CD4-positive, CD25-positive, alpha-beta regulatory T cell (primary cell): Measurements from ENCODE around the gene ADGRL1. TPM values are rescaled to one million over a fixed set of nuclear protein-coding genes. Genes with fewer than 3 reads are reported as not detected.

ENCODE experiments used
- ATAC-seq, 2 donors: fragments of 150-1000 bp; cut with Tn5 transposase; one replicate each; pipeline ENCODE4 v1.10.0; 2021; ENCODE audit warnings: low read depth in 2 of 2, moderate number of reproducible peaks in 2 of 2, moderate library complexity in 1 of 2
- DNase-seq, 3 donors: peaks; one replicate each; pipeline versions ENCODE4 v3.0.0 to v3.0.0-alpha.2; 2012 to 2022; ENCODE audit warnings: mixed read lengths in 1 of 3
- H3K27ac ChIP-seq: one replicate; pipeline ENCODE4 v1.7.0; 2013; ENCODE audit warnings: mild to moderate bottlenecking, low read length; ENCODE audit not compliant: insufficient read depth, poor library complexity, severe bottlenecking
- H3K27me3 ChIP-seq: one replicate; pipeline ENCODE4 v1.7.0; 2013; ENCODE audit warnings: low read length; ENCODE audit not compliant: control insufficient read depth, insufficient read depth
- H3K36me3 ChIP-seq: one replicate; pipeline ENCODE4 v1.7.0; 2013; ENCODE audit warnings: mild to moderate bottlenecking, low read length, moderate library complexity; ENCODE audit not compliant: control insufficient read depth, insufficient read depth
- H3K4me1 ChIP-seq: 2 replicates; pipeline ENCODE4 v1.7.0; 2013; ENCODE audit warnings: mild to moderate bottlenecking, low read length; ENCODE audit not compliant: insufficient read depth, control insufficient read depth, poor library complexity, severe bottlenecking
- H3K4me3 ChIP-seq: one replicate; pipeline ENCODE4 v1.7.0; 2013; ENCODE audit warnings: low read depth, mild to moderate bottlenecking, low read length, moderate library complexity
- H3K9me3 ChIP-seq, 2 experiments: 1 replicate in 1 of 2; 2 replicates in 1 of 2; pipeline ENCODE4 v1.7.0; 2013; ENCODE audit warnings: low read length in 2 of 2, mild to moderate bottlenecking in 1 of 2, moderate library complexity in 1 of 2; ENCODE audit not compliant: control insufficient read depth in 2 of 2
- H3K27ac Mint-ChIP-seq, 3 donors: one replicate each; pipeline ENCODE4 v1.8.0; 2020 to 2022; ENCODE audit warnings: mild to moderate bottlenecking in 3 of 3, mixed read lengths in 3 of 3, moderate library complexity in 2 of 3
- H3K27me3 Mint-ChIP-seq: one replicate; pipeline ENCODE4 v1.8.0; 2022; ENCODE audit warnings: mild to moderate bottlenecking, mixed read lengths
- H3K36me3 Mint-ChIP-seq: one replicate; pipeline ENCODE4 v1.8.0; 2020; ENCODE audit warnings: mixed read lengths
- H3K4me1 Mint-ChIP-seq, 4 donors: one replicate each; pipeline ENCODE4 v1.8.0; 2020 to 2022; ENCODE audit warnings: mixed read lengths in 4 of 4, mild to moderate bottlenecking in 1 of 4
- H3K4me3 Mint-ChIP-seq, 4 donors: one replicate each; pipeline ENCODE4 v1.8.0; 2020 to 2022; ENCODE audit warnings: mild to moderate bottlenecking in 4 of 4, mixed read lengths in 4 of 4, moderate library complexity in 3 of 4
- H3K9me3 Mint-ChIP-seq, 7 donors: one replicate each; pipeline ENCODE4 v1.8.0; 2020 to 2022; ENCODE audit warnings: mixed read lengths in 7 of 7, mild to moderate bottlenecking in 3 of 7, moderate library complexity in 2 of 7
- polyA plus RNA-seq, 4 donors: library from polyadenylated mRNA; unstranded; fragments of 300-500 nt; fragmentation: Illumina TruSeq; gene quantifications; one replicate each; pipeline ENCODE4 v1.2.3, GENCODE V29; 2021
- total RNA-seq: library from RNA; stranded (reverse); gene quantifications from one replicate; pipeline ENCODE4 v1.2.3, GENCODE V29; 2022

Gene ADGRL1
- total and polyA plus RNA-seq, 5 donors from 2014 or later, result 0.21 to 8.2 (median 0.34) TPM; not detected in 1

DNA sequence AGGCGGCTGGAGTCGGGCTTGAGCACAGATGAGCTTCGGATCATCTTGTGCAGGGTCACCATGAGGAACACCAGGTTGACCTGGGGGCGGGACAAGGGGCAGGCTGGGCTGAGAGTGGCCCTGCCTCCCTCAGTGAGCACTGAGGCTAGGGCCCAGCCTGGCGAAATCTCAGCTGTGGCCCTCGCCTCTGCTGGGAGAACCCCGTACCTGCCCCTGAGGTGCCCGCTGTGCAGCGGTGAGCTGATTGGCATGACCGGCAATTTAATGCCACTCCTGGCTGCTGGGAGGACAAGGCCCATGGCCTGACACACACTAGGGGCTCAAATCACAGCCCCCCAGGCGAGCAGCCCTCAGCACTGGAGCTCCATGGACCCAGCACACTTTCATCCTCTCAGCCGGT lies 49.8 kb downstream of the ADGRL1 start:
- H3K9me3 Mint-ChIP-seq, result no peaks in the 10 kb centered on the region
- DNase-seq (no peak), ATAC-seq (no peak)
- Histone ChIP-seq H3K27ac (no peak overlapping the region), H3K27me3 (no peaks in the 10 kb centered on the region), H3K4me1 (no peaks in the 10 kb centered on the region), H3K36me3 (peaks cover 3% of the 10 kb centered on the region), H3K4me3 (no peak overlapping the region), H3K9me3 (no peaks in the 10 kb centered on the region)
- no peak overlapping the region for H3K4me3 Mint-ChIP-seq
- H3K4me1 Mint-ChIP-seq, result peaks cover 0 to 9% (median 0%) of the 10 kb centered on the region in 4 donors
- no peak overlapping the region for H3K27ac Mint-ChIP-seq
- H3K27me3 Mint-ChIP-seq, result no peaks in the 10 kb centered on the region
- peaks cover 7% of the 10 kb centered on the region for H3K36me3 Mint-ChIP-seq

DNA sequence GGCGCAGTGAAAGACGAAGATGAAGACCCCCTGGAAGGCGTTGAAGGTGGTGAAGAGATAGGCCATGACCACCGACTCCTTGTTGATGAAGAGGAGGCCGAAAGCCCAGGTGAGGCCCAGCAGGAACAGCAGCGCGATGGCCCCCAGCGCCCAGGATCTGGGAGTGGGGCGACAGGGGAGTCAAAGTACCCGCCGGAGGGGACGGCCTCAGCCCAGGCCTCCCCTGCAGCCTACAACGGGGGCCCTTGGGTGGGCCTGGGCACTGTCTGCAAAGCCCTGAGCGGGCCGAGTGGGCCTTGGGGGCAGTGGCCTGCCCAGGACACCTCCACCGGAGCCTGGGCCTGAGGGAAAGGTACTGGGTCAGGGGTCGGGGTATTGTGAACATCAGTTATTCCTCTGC lies 50.6 kb downstream of the ADGRL1 start:
- Histone ChIP-seq H3K9me3 (no peaks in the 10 kb centered on the region), H3K27ac (no peak overlapping the region), H3K4me3 (no peak overlapping the region), H3K36me3 (peaks cover 3% of the 10 kb centered on the region), H3K4me1 (peaks cover 5% of the 10 kb centered on the region), H3K27me3 (no peaks in the 10 kb centered on the region)
- H3K27me3 Mint-ChIP-seq, result no peaks in the 10 kb centered on the region
- H3K27ac Mint-ChIP-seq, result no peak overlapping the region
- no peak overlapping the region for H3K4me3 Mint-ChIP-seq
- peaks cover 7% of the 10 kb centered on the region for H3K36me3 Mint-ChIP-seq
- no peaks in the 10 kb centered on the region for H3K9me3 Mint-ChIP-seq
- DNase-seq (no peak), ATAC-seq (no peak)
- peaks cover 0 to 11% (median 0%) of the 10 kb centered on the region in 4 donors for H3K4me1 Mint-ChIP-seq

DNA sequence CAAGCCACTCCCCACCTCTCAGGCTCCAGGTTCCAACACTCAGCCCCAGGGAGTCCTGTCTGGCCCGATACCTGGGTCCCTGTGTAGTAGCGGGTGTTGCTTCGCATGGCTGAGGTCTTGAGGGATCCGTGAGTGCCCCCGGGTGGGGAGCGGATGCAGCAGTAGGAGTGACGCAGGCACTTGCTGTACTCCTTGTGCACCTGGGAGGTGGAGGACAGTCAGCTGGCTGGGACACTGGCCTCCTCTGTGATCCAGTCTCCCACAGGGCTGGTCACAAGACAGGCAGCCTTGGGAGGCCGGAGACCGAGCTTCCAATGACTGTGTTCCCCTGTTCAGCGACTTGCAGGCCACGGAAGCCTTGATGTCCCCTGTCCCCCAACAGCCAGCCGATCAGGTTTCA lies 53.3 kb downstream of the ADGRL1 start:
- Mint-ChIP-seq H3K27ac (peak overlapping the region in 1 of 3 donors; percentile 20), H3K27me3 (no peaks in the 10 kb centered on the region), H3K9me3 (no peaks in the 10 kb centered on the region), H3K4me3 (peak overlapping the region in 1 of 4 donors; percentile 75), H3K4me1 (peaks cover 0 to 37% (median 9%) of the 10 kb centered on the region in 4 donors), H3K36me3 (peaks cover 10% of the 10 kb centered on the region)
- no peak overlapping the region for H3K27ac ChIP-seq
- no peak overlapping the region for H3K4me3 ChIP-seq
- no peaks in the 10 kb centered on the region for H3K27me3 ChIP-seq
- H3K9me3 ChIP-seq, result no peaks in the 10 kb centered on the region
- DNase-seq (no peak), ATAC-seq (no peak)
- H3K36me3 ChIP-seq, result peaks cover 3% of the 10 kb centered on the region
- H3K4me1 ChIP-seq, result peaks cover 31% of the 10 kb centered on the region

DNA sequence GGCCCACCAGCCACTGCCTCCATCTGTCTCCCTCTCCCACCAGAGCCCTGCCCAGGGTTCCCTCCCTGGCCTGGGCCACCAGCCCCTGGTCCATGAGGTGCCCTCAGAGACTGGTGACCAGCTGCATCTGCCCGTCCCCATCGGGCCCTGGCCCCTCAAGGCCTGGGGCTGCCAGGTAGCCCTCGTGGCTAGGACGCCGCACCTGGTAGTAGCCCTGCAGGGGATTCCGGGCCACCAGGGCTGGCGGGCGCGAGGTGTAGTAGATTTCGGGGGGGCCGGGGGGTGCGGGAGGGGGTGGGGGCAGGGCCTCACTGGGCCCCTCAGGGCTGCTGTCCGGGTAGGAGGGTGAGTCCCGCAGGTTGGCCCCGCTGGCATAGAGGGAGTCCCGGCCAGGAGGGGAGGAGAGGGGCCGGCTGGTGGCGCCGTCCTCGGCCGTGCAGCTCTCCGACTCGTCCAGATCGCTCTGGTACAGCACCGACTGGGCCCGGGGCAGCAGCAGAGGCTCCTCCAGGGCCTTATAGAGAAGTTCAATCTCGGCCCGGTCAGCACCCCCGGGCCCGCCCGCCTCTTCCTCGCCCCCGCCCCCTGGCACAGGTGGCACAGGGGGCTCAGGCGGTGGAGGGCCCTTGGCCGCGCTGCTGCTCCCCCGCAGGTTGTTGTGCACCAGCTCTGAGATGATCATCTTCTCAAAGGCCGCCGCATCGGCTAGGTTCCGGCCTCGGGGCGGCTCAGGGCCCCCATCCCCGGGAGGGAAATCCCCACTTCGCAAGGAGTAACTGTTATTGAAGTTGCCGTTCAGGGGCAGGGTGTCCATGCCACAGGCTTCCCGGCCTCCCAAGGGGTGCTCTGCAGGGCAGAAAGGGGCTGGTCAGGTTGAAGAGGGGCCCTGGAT lies 55.0 kb downstream of the ADGRL1 start:
- H3K4me1 Mint-ChIP-seq, result peaks cover 0 to 45% (median 9%) of the 10 kb centered on the region in 4 donors
- no peak for DNase-seq
- no peaks in the 10 kb centered on the region for H3K27me3 Mint-ChIP-seq
- H3K9me3 Mint-ChIP-seq, result no peaks in the 10 kb centered on the region
- peaks cover 10% of the 10 kb centered on the region for H3K36me3 Mint-ChIP-seq
- Histone ChIP-seq H3K27ac (peak overlapping the region; percentile 90), H3K9me3 (no peaks in the 10 kb centered on the region), H3K27me3 (no peaks in the 10 kb centered on the region), H3K36me3 (no peaks in the 10 kb centered on the region), H3K4me3 (no peak overlapping the region), H3K4me1 (peaks cover 32% of the 10 kb centered on the region)
- H3K4me3 Mint-ChIP-seq, result no peak overlapping the region
- H3K27ac Mint-ChIP-seq, result peak overlapping the region in 2 of 3 donors; percentile 56 to 81
- ATAC-seq, result no peak

DNA sequence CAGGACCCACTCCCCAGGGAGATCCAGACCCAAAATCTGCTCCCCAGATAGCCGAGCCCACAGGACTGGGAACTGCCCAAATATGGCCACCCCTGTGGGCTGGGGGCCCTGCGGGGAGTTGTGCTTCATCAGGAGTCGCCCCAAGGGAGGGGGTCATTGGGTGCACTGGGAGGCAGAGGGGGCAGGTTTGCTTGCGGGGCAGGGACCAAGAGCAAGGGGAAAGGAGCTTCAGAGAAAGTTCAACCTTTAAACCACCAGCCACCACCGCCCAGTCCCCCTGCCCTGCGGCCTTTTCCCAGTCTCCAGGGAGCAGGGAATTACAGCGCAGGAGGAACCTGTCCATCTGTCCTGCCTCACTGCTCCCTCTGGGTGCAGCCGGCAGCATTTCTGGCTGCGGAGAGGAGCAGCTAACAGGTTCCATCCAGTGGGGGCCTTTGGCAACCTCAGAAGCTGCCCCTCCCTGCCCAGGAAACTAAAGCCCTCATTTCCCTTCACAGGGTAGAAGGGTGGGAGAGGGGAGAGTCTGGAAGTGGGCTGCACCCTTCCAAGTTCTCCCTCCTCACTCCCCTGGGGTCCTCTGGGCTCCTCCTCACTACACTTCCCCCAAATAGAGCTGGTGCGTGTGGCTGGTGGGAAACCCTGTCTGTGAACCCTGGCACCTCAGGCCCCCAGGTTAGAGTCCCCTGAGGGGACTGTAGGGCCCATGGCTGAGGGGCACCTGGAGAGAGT lies 55.8 kb downstream of the ADGRL1 start:
- peak in 1 of 3 donors; percentile 36 for DNase-seq
- peak overlapping the region; percentile 41 for H3K4me3 ChIP-seq
- peak overlapping the region; percentile 90 for H3K27ac ChIP-seq
- Mint-ChIP-seq H3K4me1 (peaks cover 0 to 50% (median 16%) of the 10 kb centered on the region in 4 donors), H3K27ac (peak overlapping the region; percentile 93 to 99 (median 99)), H3K9me3 (no peaks in the 10 kb centered on the region), H3K4me3 (peak overlapping the region in 3 of 4 donors; percentile 39 to 90 (median 88)), H3K36me3 (peaks cover 11% of the 10 kb centered on the region), H3K27me3 (no peaks in the 10 kb centered on the region)
- no peaks in the 10 kb centered on the region for H3K27me3 ChIP-seq
- no peak for ATAC-seq
- no peaks in the 10 kb centered on the region for H3K9me3 ChIP-seq
- no peaks in the 10 kb centered on the region for H3K36me3 ChIP-seq
- H3K4me1 ChIP-seq, result peaks cover 32% of the 10 kb centered on the region

DNA sequence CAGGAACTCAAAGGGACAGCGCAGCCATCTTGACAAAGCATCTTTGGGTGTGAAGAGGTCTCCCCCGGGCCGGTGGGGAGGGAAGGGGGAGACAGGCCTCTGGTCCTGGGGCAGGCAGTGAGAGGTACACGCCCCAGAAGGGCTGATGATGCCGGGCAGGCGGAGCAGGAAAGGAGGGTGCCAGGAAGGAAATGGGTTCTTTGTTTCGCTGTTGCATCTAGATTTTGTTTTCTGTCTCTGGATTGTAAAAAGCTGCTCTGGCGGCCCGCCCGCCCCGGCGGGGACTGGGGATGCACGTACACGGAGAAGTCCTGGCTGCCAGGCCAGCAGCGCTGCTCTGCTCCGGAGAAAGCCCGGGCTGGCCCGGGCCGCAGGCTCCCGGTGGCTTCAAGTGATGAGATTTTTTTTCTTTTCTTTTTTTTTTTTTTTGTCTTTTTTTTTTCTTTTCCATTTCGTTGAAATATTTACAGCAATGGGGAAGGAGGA lies 56.4 kb downstream of the ADGRL1 start:
- Histone ChIP-seq H3K27me3 (no peaks in the 10 kb centered on the region), H3K9me3 (no peaks in the 10 kb centered on the region), H3K27ac (peak overlapping the region; percentile 90), H3K36me3 (no peaks in the 10 kb centered on the region), H3K4me3 (peak overlapping the region; percentile 41), H3K4me1 (peaks cover 32% of the 10 kb centered on the region)
- Mint-ChIP-seq H3K27me3 (no peaks in the 10 kb centered on the region), H3K4me3 (peak overlapping the region; percentile 39 to 90 (median 87)), H3K27ac (peak overlapping the region; percentile 93 to 99 (median 99)), H3K9me3 (no peaks in the 10 kb centered on the region), H3K36me3 (peaks cover 10% of the 10 kb centered on the region), H3K4me1 (peaks cover 0 to 50% (median 18%) of the 10 kb centered on the region in 4 donors)
- peak; percentile 88 to 91 for ATAC-seq
- DNase-seq, result peak; percentile 16 to 87 (median 66)

DNA sequence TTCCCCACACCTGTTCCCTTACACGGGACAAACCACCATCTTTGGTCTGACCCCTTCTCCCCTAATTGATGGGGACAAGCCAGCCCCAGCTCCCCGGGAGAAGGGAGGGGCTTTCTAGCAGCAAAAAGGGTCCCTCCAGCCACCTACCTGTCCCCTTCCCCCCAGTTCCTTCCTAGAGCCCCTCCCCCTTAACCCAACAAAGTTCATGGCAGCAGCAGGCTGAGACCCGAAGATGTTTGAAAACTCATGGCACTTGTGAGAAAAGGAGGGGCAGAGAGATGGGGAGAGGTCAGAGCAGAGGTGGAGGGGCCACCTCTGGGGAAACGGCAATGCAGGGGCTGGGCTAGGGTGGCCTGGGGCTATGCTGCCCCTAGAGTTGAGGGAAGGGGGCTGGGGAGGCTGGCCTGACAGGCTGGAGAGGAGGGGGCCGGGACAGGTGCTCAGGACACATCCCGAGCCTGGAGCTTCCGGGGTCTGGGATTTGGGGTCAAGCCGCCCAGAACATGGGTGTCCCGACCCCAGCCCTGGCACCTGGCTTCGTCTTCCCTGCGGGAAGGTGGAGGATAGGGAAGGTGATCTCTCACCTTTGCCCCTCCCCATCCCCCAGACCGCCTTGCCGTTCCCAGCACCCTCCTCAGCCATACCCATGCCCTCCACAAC lies 57.1 kb downstream of the ADGRL1 start:
- no peaks in the 10 kb centered on the region for H3K27me3 Mint-ChIP-seq
- peaks cover 0 to 50% (median 18%) of the 10 kb centered on the region in 4 donors for H3K4me1 Mint-ChIP-seq
- no peaks in the 10 kb centered on the region for H3K27me3 ChIP-seq
- DNase-seq (no peak), ATAC-seq (no peak)
- H3K27ac Mint-ChIP-seq, result peak overlapping the region; percentile 93 to 99 (median 99)
- H3K4me1 ChIP-seq, result peaks cover 32% of the 10 kb centered on the region
- no peaks in the 10 kb centered on the region for H3K9me3 Mint-ChIP-seq
- H3K4me3 Mint-ChIP-seq, result peak overlapping the region; percentile 77 to 90 (median 87)
- peak overlapping the region; percentile 90 for H3K27ac ChIP-seq
- no peaks in the 10 kb centered on the region for H3K9me3 ChIP-seq
- H3K4me3 ChIP-seq, result peak overlapping the region; percentile 41
- H3K36me3 ChIP-seq, result no peaks in the 10 kb centered on the region
- peaks cover 10% of the 10 kb centered on the region for H3K36me3 Mint-ChIP-seq
